DOHH2 (cell line): ENCODE data around the gene PPP1R15B.

ENCODE experiments used
- H3F3A ChIP-seq: fragments of 200-600 bp; sonication (generic), shearing (Covaris generic); 2 replicates; pipeline ENCODE4 v1.6.0; 2016; ENCODE audit warnings: antibody characterized with exemption, mild to moderate bottlenecking; ENCODE audit not compliant: control insufficient read depth, insufficient read depth
- H3K27ac ChIP-seq: fragments of 200-600 bp; sonication (generic); 2 replicates; pipeline ENCODE4 v1.5.1; 2014; ENCODE audit warnings: low read depth, mild to moderate bottlenecking, low read length, moderate library complexity
- H3K27me3 ChIP-seq: fragments of 200-600 bp; sonication (generic); 2 replicates; pipeline ENCODE4 v1.6.1; 2014; ENCODE audit warnings: mild to moderate bottlenecking, low read length, mixed read lengths; ENCODE audit not compliant: control insufficient read depth
- H3K36me3 ChIP-seq: fragments of 200-600 bp; sonication (generic); 2 replicates; pipeline ENCODE4 v1.6.1; 2014; ENCODE audit warnings: mild to moderate bottlenecking, low read length, moderate library complexity, mixed read lengths; ENCODE audit not compliant: control insufficient read depth
- H3K4me1 ChIP-seq: fragments of 200-600 bp; sonication (generic); 2 replicates; pipeline ENCODE4 v1.6.1; 2014; ENCODE audit warnings: mild to moderate bottlenecking, low read length, mixed read lengths; ENCODE audit not compliant: control insufficient read depth
- H3K4me2 ChIP-seq: fragments of 200-600 bp; sonication (generic); 2 replicates; pipeline ENCODE4 v1.6.0; 2014; ENCODE audit warnings: mild to moderate bottlenecking, low read length, moderate library complexity
- H3K4me3 ChIP-seq: fragments of 200-600 bp; sonication (generic); 2 replicates; pipeline ENCODE4 v1.5.1; 2014; ENCODE audit warnings: mild to moderate bottlenecking, low read length, mixed read lengths
- H3K79me2 ChIP-seq: fragments of 200-600 bp; sonication (generic); 2 replicates; pipeline ENCODE4 v1.6.1; 2014; ENCODE audit warnings: mild to moderate bottlenecking, low read length, mixed read lengths; ENCODE audit not compliant: control insufficient read depth
- H3K9me2 ChIP-seq: fragments of 200-600 bp; sonication (generic); replicated peaks from 2 replicates; pipeline ENCODE4 v1.6.1; 2014; ENCODE audit warnings: mild to moderate bottlenecking, low read length, mixed read lengths; ENCODE audit not compliant: control insufficient read depth
- H3K9me3 ChIP-seq: fragments of 200-600 bp; sonication (generic); 2 replicates; pipeline ENCODE4 v1.6.1; 2014; ENCODE audit warnings: antibody characterized with exemption, low read length, mixed read lengths; ENCODE audit not compliant: control insufficient read depth, insufficient read depth
- H4K20me1 ChIP-seq: fragments of 200-600 bp; sonication (generic); 2 replicates; pipeline ENCODE4 v1.6.0; 2014; ENCODE audit warnings: low read depth, mild to moderate bottlenecking, antibody characterized with exemption, low read length, moderate library complexity; ENCODE audit not compliant: control insufficient read depth, insufficient read depth
- EZH2phosphoT487 ChIP-seq: fragments of 200-600 bp; sonication (generic); IDR thresholded peaks from 2 replicates; pipeline ENCODE4 v1.6.1; 2017; ENCODE audit warnings: borderline replicate concordance, mild to moderate bottlenecking, antibody characterized with exemption, low read length, moderate library complexity, mixed read lengths
- TF ChIP-seq, protein P1 (sequence below): fragments of 200-600 bp; sonication (generic); IDR thresholded peaks from one replicate; pipeline ENCODE4 v1.5.1; 2014; ENCODE audit warnings: antibody characterized with exemption, mild to moderate bottlenecking, low read depth, low read length; ENCODE audit not compliant: poor library complexity, severe bottlenecking

PPP1R15B gene

DNA sequence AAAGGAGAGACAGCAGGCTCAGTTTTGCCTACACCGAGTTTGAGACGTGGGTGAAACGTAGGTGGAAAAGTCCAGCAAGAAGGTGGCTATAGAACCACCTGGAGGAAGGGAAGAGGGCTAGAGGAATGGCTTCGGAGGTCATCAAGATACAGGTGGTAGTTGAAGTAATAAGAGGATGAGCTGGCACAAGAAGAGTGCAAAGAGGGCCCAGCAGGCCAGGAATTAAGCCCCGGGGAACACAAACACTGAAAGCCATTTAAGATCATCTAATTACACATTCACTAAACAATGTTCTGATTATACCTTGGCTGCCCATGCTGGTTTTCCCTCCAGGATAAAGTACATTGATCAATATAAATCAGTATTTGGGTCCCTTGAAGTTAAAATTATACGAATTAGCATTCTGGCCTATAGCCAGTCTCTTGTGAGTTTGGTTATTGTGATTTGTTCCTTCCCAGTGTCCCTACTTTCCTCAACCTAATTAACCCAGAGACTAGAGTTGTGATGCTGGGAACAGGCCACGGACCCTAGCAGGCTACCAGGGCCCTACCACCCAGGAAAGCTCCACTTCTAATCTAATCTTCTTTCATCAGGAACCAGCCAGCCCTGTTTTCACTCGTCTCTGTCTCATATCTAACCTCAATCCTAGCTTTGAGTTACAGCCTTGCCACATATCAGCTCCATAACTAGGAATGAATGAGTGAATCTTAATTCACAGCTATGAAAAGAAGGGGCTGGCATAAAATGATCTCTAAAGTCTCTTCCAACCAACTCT, 26.4 kb upstream of the PPP1R15B start:
- Histone ChIP-seq H3K79me2 (no peaks in the 10 kb centered on the region), H3K4me1 (no peaks in the 10 kb centered on the region), H3K27me3 (no peaks in the 10 kb centered on the region), H3K9me3 (no peaks in the 10 kb centered on the region), H3K9me2 (no peaks in the 10 kb centered on the region), H3K36me3 (peaks cover under 1% of the 10 kb centered on the region; the same call in 1 of the 2 replicates), H3K4me2 (no peak overlapping the region), H3K4me3 (no peak overlapping the region), H4K20me1 (no peaks in the 10 kb centered on the region), H3F3A (no peaks in the 10 kb centered on the region), H3K27ac (no peak overlapping the region)
- TF ChIP-seq, protein P1, sequence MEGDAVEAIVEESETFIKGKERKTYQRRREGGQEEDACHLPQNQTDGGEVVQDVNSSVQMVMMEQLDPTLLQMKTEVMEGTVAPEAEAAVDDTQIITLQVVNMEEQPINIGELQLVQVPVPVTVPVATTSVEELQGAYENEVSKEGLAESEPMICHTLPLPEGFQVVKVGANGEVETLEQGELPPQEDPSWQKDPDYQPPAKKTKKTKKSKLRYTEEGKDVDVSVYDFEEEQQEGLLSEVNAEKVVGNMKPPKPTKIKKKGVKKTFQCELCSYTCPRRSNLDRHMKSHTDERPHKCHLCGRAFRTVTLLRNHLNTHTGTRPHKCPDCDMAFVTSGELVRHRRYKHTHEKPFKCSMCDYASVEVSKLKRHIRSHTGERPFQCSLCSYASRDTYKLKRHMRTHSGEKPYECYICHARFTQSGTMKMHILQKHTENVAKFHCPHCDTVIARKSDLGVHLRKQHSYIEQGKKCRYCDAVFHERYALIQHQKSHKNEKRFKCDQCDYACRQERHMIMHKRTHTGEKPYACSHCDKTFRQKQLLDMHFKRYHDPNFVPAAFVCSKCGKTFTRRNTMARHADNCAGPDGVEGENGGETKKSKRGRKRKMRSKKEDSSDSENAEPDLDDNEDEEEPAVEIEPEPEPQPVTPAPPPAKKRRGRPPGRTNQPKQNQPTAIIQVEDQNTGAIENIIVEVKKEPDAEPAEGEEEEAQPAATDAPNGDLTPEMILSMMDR = no peak
- TF ChIP-seq EZH2phosphoT487 = no peak

DNA sequence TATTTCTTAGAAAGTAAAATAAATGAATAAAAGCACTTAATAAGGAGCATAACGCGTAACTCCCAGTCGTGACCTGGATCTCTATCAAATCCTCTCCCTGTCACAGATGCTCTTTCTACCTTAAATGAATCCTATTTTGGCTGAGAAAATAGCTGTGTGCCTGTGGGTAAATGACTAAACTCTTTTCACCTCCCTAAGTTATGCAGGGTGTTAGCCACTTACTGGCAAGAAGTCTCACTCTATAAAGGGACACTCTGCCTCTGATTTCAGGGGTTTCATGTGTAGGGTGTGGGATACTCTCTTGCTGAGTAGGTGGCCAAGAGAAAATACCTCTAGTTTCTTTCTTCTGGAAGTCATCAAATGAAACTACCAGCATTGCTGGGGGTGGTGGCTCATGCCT, 24.3 kb upstream of the PPP1R15B start:
- H3K9me3 ChIP-seq = no peaks in the 10 kb centered on the region
- H3K4me2 ChIP-seq = no peak overlapping the region
- TF ChIP-seq, protein P1 = no peak
- TF ChIP-seq EZH2phosphoT487 = no peak
- H3K9me2 ChIP-seq = no peaks in the 10 kb centered on the region
- H3K27ac ChIP-seq = no peak overlapping the region
- no peaks in the 10 kb centered on the region for H3K4me1 ChIP-seq
- H3F3A ChIP-seq = no peaks in the 10 kb centered on the region
- H3K27me3 ChIP-seq = no peaks in the 10 kb centered on the region
- peaks cover 12% of the 10 kb centered on the region for H3K36me3 ChIP-seq
- H3K79me2 ChIP-seq = no peaks in the 10 kb centered on the region
- H3K4me3 ChIP-seq = no peak overlapping the region
- no peaks in the 10 kb centered on the region; the same call in 1 of the 2 replicates for H4K20me1 ChIP-seq

DNA sequence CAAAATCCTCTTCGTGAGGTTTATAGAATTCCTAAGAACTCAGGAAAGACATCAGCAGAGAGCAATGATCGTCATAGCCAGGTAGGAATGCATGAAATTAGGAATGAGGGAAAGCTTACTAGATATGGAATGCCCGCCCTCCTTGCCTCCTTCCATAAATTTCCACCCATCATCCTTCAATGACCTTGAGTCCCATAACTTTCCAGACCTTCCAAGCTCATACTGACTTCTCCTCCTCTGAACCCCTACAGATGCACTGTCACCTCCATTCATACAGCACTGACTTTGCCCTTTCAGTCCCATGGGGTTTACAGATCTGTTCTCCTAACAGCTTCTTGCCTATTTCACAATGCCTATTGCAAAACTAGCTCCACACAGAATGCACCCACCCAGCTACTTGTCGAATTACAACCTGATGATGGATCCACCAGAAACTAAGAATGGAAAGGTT, 23.8 kb upstream of the PPP1R15B start:
- no peak overlapping the region for H3K4me2 ChIP-seq
- H4K20me1 ChIP-seq = no peaks in the 10 kb centered on the region; the same call in 1 of the 2 replicates
- no peaks in the 10 kb centered on the region for H3K9me2 ChIP-seq
- H3K79me2 ChIP-seq = no peaks in the 10 kb centered on the region
- H3K9me3 ChIP-seq = no peaks in the 10 kb centered on the region
- no peaks in the 10 kb centered on the region for H3F3A ChIP-seq
- no peaks in the 10 kb centered on the region for H3K27me3 ChIP-seq
- no peak overlapping the region for H3K4me3 ChIP-seq
- H3K36me3 ChIP-seq = peaks cover 12% of the 10 kb centered on the region
- TF ChIP-seq, protein P1 = no peak
- no peak for TF ChIP-seq EZH2phosphoT487
- H3K4me1 ChIP-seq = no peaks in the 10 kb centered on the region
- H3K27ac ChIP-seq = no peak overlapping the region
